Measurements from ENCODE around the gene COX8A. TPM values are rescaled to one million over a fixed set of nuclear protein-coding genes. Genes with fewer than 3 reads are reported as not detected.

COX8A gene
- total and polyA plus RNA-seq, 10 of the 15 experiments (the other 5 are each of a cell fraction or from before 2014, with no cell fraction given): 243 to 1,476 (median 522) TPM

GRCh38 chr11:64019106-64020037 lies 45.0 kb downstream of the COX8A start:
- no peaks in the 10 kb centered on the region for H3K4me1 ChIP-seq (ENCODE audit: control insufficient read depth, insufficient read depth, low read length)
- H3K9me3 ChIP-seq (replicated peaks; ENCODE audit: control insufficient read depth, insufficient read depth, low read length): no peaks in the 10 kb centered on the region
- ChIA-PET POLR2A (no interaction called here), CTCF (no interaction called here), RAD21 (ENCODE audit: unreplicated experiment) (no interaction called here), SMC1A (ENCODE audit: uncharacterized antibody, unreplicated experiment) (no interaction called here)
- no peaks in the 10 kb centered on the region; a peak in 1 of 4 replicates for H3K27me3 ChIP-seq (replicated peaks in 1 of 2; ENCODE audit: control insufficient read depth in 2 of 2, insufficient read depth in 2 of 2, low read length in 1 of 2)
- no peak overlapping the region for H2AFZ ChIP-seq (ENCODE audit: control insufficient read depth, low read depth, low read length)
- DNase-seq (ENCODE audit: low read depth, low spot score) (no peak), FAIRE-seq (no peak), ATAC-seq (no peak)
- 37% methylated on average over 27 of the region's 27 CpGs for WGBS (ENCODE audit: insufficient coverage, insufficient replicate concordance, low lambda C conversion rate, missing lambda C conversion rate)
- H3K9ac ChIP-seq (ENCODE audit: control insufficient read depth, insufficient read depth, low read length): no peak overlapping the region
- H3K79me2 ChIP-seq (ENCODE audit: control insufficient read depth, insufficient read depth, low read length): no peaks in the 10 kb centered on the region
- in situ Hi-C loops (cut with MboI): no loop called here
- BruUV-seq (replicated peaks): no TSS peak
- no peak overlapping the region for H3K4me3 ChIP-seq
- H4K20me1 ChIP-seq (ENCODE audit: control insufficient read depth, insufficient read depth): no peaks in the 10 kb centered on the region
- no peak overlapping the region for H3K27ac ChIP-seq (ENCODE audit: control insufficient read depth, insufficient read depth)
- intact Hi-C loops (cut with micrococcal nuclease; ENCODE audit: unreplicated experiment): no loop called here
- no peak overlapping the region for H3K4me2 ChIP-seq (ENCODE audit: control insufficient read depth, insufficient read depth)
- TF ChIP-seq SMARCA5 (IDR thresholded peaks at IDR 0.05) (no peak), TAF1 (IDR thresholded peaks at IDR 0.05; ENCODE audit: borderline replicate concordance, low read depth, low read length) (no peak), PAX8 (IDR thresholded peaks at IDR 0.05) (no peak), EGR1 (IDR thresholded peaks at IDR 0.05; ENCODE audit: borderline replicate concordance in 1 of 2, low read depth in 2 of 2, low read length in 2 of 2) (no peak), ESRRA (IDR thresholded peaks at IDR 0.05; ENCODE audit: low read length) (no peak), SMAD1 (IDR thresholded peaks at IDR 0.05; ENCODE audit: low read depth, partially characterized antibody) (no peak), ZNF592 (IDR thresholded peaks at IDR 0.05) (no peak), NFYA (IDR thresholded peaks at IDR 0.05; ENCODE audit: borderline replicate concordance, low read depth, low read length) (no peak), BCL11A (IDR thresholded peaks at IDR 0.05; ENCODE audit: low read depth, low read length) (no peak), ZNF384 (IDR thresholded peaks at IDR 0.05; ENCODE audit: borderline replicate concordance, low read depth, low read length) (no peak), CEBPB (IDR thresholded peaks at IDR 0.05; ENCODE audit: borderline replicate concordance in 1 of 2, low read depth in 2 of 2, low read length in 2 of 2) (no peak)
- TF ChIP-seq, protein P1, sequence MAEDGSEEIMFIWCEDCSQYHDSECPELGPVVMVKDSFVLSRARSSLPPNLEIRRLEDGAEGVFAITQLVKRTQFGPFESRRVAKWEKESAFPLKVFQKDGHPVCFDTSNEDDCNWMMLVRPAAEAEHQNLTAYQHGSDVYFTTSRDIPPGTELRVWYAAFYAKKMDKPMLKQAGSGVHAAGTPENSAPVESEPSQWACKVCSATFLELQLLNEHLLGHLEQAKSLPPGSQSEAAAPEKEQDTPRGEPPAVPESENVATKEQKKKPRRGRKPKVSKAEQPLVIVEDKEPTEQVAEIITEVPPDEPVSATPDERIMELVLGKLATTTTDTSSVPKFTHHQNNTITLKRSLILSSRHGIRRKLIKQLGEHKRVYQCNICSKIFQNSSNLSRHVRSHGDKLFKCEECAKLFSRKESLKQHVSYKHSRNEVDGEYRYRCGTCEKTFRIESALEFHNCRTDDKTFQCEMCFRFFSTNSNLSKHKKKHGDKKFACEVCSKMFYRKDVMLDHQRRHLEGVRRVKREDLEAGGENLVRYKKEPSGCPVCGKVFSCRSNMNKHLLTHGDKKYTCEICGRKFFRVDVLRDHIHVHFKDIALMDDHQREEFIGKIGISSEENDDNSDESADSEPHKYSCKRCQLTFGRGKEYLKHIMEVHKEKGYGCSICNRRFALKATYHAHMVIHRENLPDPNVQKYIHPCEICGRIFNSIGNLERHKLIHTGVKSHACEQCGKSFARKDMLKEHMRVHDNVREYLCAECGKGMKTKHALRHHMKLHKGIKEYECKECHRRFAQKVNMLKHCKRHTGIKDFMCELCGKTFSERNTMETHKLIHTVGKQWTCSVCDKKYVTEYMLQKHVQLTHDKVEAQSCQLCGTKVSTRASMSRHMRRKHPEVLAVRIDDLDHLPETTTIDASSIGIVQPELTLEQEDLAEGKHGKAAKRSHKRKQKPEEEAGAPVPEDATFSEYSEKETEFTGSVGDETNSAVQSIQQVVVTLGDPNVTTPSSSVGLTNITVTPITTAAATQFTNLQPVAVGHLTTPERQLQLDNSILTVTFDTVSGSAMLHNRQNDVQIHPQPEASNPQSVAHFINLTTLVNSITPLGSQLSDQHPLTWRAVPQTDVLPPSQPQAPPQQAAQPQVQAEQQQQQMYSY (CRISPR knock-in tag; IDR thresholded peaks at IDR 0.05): no peak
- H3K36me3 ChIP-seq (ENCODE audit: control insufficient read depth in 2 of 2, insufficient read depth in 2 of 2, low read length in 1 of 2): no peaks in the 10 kb centered on the region
